ENCODE data around the gene MNT. TPM values are rescaled to one million over a fixed set of nuclear protein-coding genes. Genes with fewer than 3 reads are reported as not detected.

The MNT gene
- total RNA-seq, 1 experiment from 2014 or later: 49.6 TPM

Small RNAs within 50 kb of the gene (small RNA-seq; reads per million reads assigned to genes)
- gene AC006435.3 (not detected), gene AC006435.4 (not detected)

Other genes with a start within 250 kb of the MNT start
- 14.9 and 17.5 TPM in 2 replicates for gene SMG6, start 97.3 kb downstream of the MNT start, total RNA-seq (2014; rRNA removed; shearing (Covaris generic))
- 1.2 and 5.8 TPM in 2 replicates for gene SRR, start 97.1 kb downstream of the MNT start, total RNA-seq (2014; rRNA removed; shearing (Covaris generic))
- gene TSR1, start 64.6 kb downstream of the MNT start, total RNA-seq (2014; rRNA removed; shearing (Covaris generic)): 34.7 and 48.1 TPM in 2 replicates
- 18.5 and 25.7 TPM in 2 replicates for gene SGSM2, start 63.6 kb downstream of the MNT start, total RNA-seq (2014; rRNA removed; shearing (Covaris generic))
- 9.4 and 10.2 TPM in 2 replicates for gene METTL16, start 110.8 kb upstream of the MNT start, total RNA-seq (2014; rRNA removed; shearing (Covaris generic))
- gene PAFAH1B1, start 192.6 kb upstream of the MNT start, total RNA-seq (2014; rRNA removed; shearing (Covaris generic)): 31.6 TPM in 2 replicates